ENCODE results near the gene RHEBL1.

The RHEBL1 gene

GRCh38 chr12:49054524-49054923 is 15.3 kb downstream of the RHEBL1 start:
- DNase-seq (ENCODE audit: low read depth in 2 of 2): no peak

DNA sequence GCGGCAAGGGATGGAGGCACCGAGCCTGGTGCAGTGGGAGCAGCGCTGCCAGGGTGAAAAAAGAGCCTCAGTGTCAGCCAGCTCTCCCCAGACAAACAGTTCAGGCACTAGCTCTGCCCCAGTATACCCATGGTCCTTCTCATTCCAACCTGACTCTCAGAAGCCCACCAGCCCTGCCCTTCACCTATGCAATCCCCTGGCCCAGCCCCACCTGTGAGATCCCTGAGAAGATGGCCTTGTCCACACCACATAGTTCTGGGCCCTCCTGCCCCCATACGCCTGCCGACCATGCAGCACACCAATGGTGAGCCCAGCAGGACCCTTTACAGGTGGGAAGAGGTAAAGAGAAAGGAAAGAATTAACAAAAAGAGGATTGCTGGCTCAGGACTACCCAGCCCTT is 15.7 kb downstream of the RHEBL1 start:
- DNase-seq (ENCODE audit: low read depth in 2 of 2): no peak

- no peak for DNase-seq (ENCODE audit: low read depth in 2 of 2)
Measured at GRCh38 chr12:49052451-49053208, 17.1 kb downstream of the RHEBL1 start.

DNA sequence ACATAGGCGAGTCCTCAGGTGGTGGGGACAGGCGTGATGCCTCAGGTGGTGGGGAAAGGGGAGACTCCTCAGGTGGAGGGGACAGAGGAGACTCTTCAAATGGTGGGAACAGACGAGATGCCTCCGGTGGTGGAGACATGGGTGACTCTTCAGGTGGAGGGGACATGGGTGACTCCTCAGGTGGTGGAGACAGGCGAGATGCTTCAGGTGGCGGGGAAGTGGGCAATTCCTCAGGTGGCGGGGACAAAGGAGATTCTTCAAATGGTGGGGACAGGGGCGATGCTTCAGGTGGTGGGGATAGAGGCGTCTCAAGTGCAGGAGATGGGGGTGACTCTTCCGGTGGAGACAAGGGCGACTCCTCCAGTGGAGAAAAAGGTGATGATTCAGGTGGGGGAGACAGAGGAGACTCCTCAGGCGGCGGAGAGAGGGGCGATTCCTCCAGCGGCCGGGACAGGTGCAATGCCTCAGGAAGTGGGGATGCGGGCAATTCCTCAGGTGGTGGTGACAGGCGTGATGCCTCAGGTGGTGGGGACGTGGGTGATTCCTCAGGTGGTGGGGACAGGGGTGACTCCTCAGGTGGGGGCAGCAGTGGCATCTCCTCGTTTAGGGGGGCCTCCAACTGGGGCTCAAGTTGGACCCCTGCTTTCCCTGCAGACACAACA is 17.9 kb downstream of the RHEBL1 start:
- DNase-seq (ENCODE audit: low read depth in 2 of 2): no peak

- no peak for DNase-seq (ENCODE audit: low read depth in 2 of 2)
Measured at GRCh38 chr12:49051373-49051764, 18.4 kb downstream of the RHEBL1 start.

- no peak for DNase-seq (ENCODE audit: low read depth in 2 of 2)
Measured at GRCh38 chr12:49050507-49051372, 19.0 kb downstream of the RHEBL1 start.

GRCh38 chr12:49049566-49050224 is 20.1 kb downstream of the RHEBL1 start:
- DNase-seq (ENCODE audit: low read depth in 2 of 2): no peak

GRCh38 chr12:49048953-49049352 is 20.8 kb downstream of the RHEBL1 start:
- DNase-seq (ENCODE audit: low read depth in 2 of 2): no peak

DNA sequence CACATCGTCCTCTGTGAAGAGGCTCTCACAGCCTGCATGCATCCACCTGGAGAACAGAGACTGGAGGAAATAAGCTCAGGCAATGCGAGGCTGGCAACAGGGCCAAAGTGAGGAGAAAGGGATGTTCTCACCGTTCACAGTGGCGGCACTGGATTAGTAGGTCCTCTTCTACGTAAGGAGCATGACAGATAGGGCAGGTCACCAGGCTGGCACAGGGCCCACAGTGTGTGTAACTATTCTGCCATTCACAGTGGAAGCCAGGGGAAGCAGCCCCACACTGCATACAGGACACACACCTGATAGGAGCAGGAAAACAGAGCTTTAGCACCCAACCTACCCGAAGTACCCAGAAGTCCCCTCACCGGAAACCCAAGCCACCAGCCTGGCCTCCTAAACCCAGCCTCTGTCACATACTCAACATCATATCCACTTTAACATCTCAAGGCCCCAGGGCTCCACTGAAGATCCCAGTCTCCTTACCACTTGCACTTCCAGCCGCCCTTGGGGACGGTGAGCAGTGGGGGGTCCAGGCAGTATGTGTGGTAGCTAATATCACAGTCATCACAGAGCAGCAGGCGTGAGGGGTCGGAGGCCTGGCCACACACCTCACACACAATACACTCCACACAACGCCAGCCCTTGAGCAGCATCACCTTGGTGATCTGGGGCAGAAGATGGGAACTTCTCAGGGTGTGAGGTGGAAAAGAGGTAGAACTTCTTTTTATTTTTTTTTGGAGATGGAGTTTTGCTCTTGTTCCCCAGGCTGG is 23.5 kb downstream of the RHEBL1 start:
- no peak for DNase-seq (ENCODE audit: low read depth in 2 of 2)

- no peak for DNase-seq (ENCODE audit: low read depth in 2 of 2)
Measured at GRCh38 chr12:49044660-49045059, 25.1 kb downstream of the RHEBL1 start.

DNA sequence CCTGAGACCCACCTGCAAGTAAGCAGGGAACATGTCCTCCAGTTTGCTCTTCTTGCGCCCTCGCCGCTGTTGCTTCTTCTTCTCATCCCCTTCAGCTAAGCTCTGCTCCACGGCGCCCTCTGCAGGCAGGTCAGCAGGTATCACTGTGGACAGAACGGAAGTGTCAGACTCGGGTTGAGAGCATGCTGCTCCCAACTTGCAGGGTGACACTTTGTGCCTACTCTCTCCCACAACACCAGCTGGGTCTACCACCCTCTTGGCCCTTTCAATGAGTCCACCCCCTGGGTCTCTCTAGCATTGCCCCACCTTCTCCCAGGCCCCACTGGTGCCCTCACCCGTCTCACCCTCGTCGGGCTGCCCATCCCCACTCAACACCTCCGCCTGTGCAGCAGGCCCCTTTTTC is 25.9 kb downstream of the RHEBL1 start:
- DNase-seq (ENCODE audit: low read depth in 2 of 2): peak; percentile 57 to 61

DNA sequence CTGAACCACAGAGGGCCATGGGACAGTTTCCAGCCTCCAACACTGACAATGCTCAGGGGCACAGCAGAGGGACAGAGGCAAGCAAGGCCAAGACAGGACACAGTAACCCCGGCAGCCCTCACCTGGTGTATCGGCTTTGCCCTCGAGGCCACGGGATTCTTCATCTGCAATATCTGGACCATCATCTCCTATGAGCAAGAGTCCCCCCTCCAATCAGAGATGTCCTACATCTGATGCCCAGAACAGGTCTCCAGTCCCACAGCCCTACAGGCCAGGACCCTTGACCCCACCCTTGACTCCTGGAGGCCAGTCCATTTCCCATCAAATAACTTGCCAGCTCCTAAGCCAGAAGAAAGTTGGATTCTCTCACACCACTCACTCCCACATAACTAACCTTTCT is 26.5 kb downstream of the RHEBL1 start:
- DNase-seq (ENCODE audit: low read depth in 2 of 2): no peak

DNA sequence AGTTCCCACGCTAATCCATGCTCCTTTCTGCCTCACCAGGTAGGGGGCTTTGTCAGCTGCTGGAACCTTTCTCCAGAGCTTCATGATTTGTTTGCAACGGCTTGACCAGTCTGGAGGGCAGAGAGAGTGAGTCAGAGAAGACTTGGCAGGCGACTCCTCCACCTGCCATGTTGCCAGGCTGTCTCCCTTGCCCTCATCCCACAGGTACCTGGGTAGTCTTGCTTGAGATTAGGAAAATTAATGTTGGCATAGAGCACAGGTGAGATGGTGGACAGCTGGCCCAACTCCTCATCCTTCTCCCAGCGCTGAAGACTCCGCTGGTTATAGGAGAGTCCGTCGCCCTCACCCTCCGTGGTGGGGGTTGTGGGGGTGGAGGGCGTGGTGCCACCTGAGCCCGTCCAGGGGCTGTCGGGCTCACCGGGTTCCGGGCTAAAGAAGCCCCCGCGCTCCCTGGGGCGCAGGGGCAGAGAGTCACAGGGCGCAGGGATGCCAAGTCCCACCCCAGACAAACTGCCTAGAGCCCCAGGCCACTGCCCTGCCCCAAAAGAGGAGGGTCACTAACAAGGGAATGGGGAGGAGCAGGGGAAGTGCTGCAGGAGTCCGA is 27.8 kb downstream of the RHEBL1 start:
- no peak for DNase-seq (ENCODE audit: low read depth in 2 of 2)

- DNase-seq (ENCODE audit: low read depth in 2 of 2): no peak
Measured at GRCh38 chr12:49041036-49041880, 28.5 kb downstream of the RHEBL1 start.

DNA sequence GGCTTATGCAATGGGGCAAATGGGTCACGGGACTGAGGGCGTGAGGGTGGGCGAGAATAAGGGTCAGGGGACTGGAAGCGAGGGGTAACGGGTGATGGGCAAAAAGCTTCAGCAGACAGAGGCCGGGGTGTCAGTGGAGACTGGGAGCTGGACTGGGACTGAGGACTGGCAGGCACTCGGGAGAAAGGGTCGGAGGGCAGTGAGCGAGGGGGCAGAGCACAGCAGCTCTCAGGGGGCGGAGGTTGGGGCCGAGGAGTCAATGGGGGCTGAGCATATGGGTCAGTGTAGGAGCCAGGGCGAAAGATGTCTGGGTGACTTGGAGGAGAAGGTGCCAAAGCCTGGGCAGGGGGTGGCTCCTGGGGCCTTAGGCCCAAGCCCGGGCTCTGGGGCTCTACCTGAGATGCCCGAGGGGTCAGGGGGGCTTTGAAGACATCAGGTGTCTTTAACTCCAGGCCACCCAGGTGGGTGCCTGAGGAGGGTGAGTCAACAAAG is 29.4 kb downstream of the RHEBL1 start:
- DNase-seq (ENCODE audit: low read depth in 2 of 2): no peak

- DNase-seq (ENCODE audit: low read depth in 2 of 2): no peak
Measured at GRCh38 chr12:49039421-49040363, 30.1 kb downstream of the RHEBL1 start.

- DNase-seq (ENCODE audit: low read depth in 2 of 2): no peak
Measured at GRCh38 chr12:49038291-49038955, 31.4 kb downstream of the RHEBL1 start.

- DNase-seq (ENCODE audit: low read depth in 2 of 2): no peak
Measured at GRCh38 chr12:49037947-49038237, 31.9 kb downstream of the RHEBL1 start.
